ENCODE data around the gene GNS.
"Not testable (repeated sequence)": the region's sequence is repeated elsewhere in the genome, so short reads cannot be mapped to it uniquely, and the experiment has no call there.

The GNS gene

GRCh38 chr12:64780132-64780530 is 20.9 kb upstream of the GNS start:
- DNase-seq (ENCODE audit: low read depth in 2 of 3, low spot score in 2 of 3) = no peak

DNA sequence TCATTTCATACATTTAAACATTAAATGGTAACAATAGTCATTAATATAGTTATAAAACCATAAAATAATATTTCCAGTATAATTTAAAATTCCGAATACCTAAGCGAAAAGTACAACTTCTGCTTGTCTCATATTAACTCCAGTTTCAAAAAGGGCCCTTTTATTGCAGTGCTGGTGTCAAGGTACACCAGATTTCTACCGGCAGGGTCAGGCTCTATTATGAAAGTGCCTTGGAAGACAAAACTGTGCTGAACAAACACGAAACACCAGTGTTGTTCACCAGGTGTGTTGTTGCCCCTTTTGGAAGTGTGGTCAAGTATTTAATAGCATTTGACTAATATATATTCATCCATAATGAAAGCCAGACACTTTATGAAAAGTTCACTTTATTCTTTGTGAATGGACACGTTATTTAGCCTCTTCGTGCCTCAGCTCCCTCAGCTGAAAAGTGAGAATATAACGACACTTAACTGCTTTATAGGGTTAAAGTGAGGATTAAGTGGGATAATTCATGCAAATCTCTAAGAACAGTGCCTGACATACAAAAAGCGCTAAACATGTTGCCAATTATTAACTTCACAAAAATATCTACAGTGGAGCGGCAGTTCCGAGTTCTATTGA is 20.3 kb upstream of the GNS start:
- DNase-seq (ENCODE audit: low read depth in 2 of 3, low spot score in 2 of 3) = no peak

GRCh38 chr12:64775147-64775736 is 16.0 kb upstream of the GNS start:
- not testable (repeated sequence) for DNase-seq (ENCODE audit: low read depth in 2 of 3, low spot score in 2 of 3)

GRCh38 chr12:64773386-64773785 is 14.2 kb upstream of the GNS start:
- DNase-seq (ENCODE audit: low read depth in 2 of 3, low spot score in 2 of 3) = no peak

DNA sequence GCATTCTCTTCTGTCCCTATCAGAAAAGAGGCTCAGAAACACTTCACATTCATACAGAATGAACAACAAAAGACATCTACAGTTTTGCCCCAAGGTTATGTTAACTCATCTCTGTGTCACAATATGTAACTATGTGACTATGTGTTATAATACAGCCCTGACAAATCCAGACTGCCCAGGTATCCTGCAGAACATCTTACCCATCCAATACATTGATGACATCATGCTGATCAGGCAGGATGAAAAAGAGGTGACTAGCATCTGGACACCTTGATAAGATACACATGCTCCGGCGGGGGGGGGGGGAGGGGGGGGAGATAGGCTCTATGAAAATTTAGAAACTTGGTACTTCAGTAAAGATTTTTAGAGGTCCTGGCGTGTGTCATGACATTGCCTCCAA is 8.3 kb upstream of the GNS start:
- DNase-seq (ENCODE audit: low read depth in 2 of 3, low spot score in 2 of 3) = no peak

DNA sequence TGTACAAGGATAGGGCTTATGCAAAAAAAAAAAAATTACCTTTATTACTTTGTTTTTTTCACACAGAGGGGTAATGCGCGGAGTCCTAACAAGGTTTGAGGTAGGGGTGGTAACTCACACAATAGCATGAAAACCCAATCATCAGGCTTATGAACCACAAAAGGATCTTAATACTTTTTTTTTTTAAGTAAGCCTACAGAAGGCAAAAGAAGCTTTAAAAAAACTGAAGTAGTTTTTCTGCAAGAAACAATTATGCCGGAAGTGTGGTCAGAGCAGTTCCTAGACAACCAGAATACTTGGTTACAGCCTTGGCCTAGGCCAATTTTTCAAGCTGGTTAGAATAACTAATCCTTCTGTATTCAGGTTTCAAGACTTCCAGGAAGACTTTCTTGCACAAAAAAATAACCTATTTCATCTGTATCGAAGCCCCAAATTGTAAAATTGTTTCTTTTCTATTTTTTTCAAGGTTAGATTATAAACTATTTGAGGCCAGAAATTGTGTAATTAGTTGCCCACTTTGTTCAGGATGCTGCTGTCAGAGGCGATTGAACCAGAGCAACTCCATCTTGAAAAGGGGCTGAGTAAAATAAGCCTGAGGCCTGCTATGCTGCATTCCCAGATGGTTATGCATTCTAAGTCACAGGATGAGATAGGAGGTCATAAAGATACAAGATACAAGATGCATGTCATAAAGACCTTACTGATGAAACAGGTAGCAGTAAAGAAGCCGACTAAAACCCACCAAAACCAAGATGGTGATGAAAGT is 1.8 kb upstream of the GNS start:
- DNase-seq (ENCODE audit: low read depth in 2 of 3, low spot score in 2 of 3) = no peak

GRCh38 chr12:64757771-64758170 is 1.4 kb downstream of the GNS start:
- no peak for DNase-seq (ENCODE audit: low read depth in 2 of 3, low spot score in 2 of 3)

DNA sequence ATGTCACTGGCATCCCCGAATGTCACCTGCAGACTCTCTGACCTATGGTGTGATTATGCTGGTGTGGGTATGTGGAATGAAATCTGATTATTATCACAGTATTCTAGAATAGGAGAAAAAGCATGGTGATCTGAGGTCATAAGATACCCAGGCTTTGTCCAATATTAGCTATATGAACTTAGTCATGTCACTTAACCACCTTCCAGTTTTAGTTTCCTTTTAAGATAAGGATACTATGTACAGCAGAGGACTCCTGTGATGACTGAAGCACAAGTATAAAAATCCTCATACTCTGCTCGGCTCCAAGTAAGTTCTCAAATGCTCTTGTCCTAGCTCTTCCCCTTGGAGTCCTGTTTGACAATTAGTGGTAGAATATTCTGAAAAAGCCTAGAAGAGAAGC is 2.8 kb downstream of the GNS start:
- no peak for DNase-seq (ENCODE audit: low read depth in 2 of 3, low spot score in 2 of 3)

DNA sequence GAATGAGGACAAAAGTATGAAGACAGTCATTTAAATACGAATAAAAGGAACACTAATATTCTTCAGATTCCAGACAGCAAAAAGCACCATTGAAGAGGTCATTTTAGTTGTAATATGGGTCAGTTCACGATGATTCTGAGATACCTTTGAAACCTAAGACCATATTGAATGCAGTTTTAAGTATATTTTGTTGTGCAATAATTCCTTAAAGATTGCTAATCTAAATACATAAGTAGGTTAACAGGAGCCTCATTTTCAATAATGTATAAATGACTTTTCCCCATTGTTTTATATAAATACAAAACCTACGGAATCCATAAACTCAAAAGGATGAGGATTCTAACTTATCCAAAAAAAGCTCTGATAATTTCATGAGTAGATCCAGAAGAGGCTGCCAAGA is 5.8 kb downstream of the GNS start:
- no peak for DNase-seq (ENCODE audit: low read depth in 2 of 3, low spot score in 2 of 3)

DNA sequence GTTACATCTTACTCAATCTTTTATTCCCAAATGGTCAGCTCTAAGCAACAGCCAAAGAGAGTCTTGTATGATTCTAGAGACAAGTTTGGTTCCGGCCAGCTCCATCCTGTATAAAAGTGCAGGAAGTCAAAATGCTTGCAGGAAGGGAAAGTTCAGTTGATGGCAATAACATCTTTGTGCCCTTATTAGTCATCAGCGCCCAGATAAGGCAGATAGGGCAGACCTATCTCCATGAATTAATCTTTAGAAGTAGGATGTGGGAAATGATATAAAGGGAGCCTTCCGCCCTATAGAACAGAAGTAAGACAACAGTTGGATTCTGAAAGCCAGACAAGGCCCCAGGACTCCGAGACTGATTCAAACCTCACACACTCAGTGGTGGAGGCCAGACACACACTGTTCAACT is 6.4 kb downstream of the GNS start:
- DNase-seq (ENCODE audit: low read depth in 2 of 3, low spot score in 2 of 3) = no peak

DNA sequence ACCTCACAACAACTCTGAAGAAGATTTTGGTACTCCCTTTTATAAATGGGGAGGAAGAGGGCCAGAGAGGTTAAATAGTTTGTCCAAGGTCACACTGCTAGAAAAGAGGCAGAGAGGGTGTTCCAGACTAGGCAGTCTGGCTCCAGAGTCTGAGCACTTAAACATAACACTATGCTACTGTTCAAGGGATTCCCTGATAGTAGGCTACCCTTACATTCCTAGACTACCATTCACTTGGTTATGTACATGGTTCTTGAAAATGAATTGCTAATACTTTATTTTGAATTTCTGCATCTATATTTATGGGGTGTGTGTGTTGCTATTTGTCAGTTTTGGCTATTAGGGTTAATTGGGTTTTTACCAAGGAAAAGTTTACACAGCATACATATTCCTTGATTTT is 7.2 kb downstream of the GNS start:
- no peak for DNase-seq (ENCODE audit: low read depth in 2 of 3, low spot score in 2 of 3)

DNA sequence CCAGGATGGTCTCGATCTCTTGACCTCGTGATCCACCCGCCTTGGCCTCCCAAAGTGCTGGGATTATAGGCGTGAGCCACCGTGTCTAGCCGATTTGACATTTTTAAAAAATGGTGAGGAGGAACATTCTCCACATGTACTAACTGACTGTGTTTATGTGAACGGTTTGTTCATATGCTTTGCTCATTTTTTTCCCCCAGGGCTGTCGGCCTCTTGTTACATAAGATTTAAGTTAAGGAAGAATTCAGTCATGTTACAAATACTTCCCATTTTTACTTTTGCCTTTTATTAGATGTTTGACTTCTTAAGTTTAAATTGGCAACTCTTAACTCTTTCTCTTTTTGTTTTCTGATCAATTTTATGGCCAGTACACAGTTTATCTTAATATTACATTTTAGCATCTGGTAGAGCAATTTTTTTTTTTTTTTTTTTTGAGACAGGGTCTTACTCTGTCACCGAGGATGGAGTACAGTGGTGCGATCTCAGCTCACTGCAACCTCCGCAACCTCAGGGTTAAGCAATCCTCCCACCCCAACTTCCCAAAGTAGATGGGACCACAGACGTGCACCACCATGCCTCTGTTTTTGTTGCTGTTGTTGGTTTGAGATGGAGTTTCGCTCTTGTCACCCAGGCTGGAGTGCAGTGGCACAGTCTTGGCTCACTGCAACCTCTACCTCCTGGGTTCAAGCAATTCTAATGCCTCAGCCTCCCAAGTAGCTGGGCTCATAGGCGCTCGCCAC is 9.6 kb downstream of the GNS start:
- DNase-seq (ENCODE audit: low read depth in 2 of 3, low spot score in 2 of 3) = no peak

GRCh38 chr12:64747695-64748094 is 11.5 kb downstream of the GNS start:
- no peak for DNase-seq (ENCODE audit: low read depth in 2 of 3, low spot score in 2 of 3)

- no peak for DNase-seq (ENCODE audit: low read depth in 2 of 3, low spot score in 2 of 3)
Observed at GRCh38 chr12:64746663-64747062, 12.5 kb downstream of the GNS start.

GRCh38 chr12:64745980-64746379 is 13.2 kb downstream of the GNS start:
- DNase-seq (ENCODE audit: low read depth in 2 of 3, low spot score in 2 of 3) = no peak

- DNase-seq (ENCODE audit: low read depth in 2 of 3, low spot score in 2 of 3) = no peak
Observed at GRCh38 chr12:64745259-64745807, 13.9 kb downstream of the GNS start.

GRCh38 chr12:64744422-64745258 is 14.6 kb downstream of the GNS start:
- DNase-seq (ENCODE audit: low read depth in 2 of 3, low spot score in 2 of 3) = no peak

- DNase-seq (ENCODE audit: low read depth in 2 of 3, low spot score in 2 of 3) = no peak
Observed at GRCh38 chr12:64743206-64743605, 16.0 kb downstream of the GNS start.

- DNase-seq (ENCODE audit: low read depth in 2 of 3, low spot score in 2 of 3) = no peak
Observed at GRCh38 chr12:64742416-64742815, 16.8 kb downstream of the GNS start.

DNA sequence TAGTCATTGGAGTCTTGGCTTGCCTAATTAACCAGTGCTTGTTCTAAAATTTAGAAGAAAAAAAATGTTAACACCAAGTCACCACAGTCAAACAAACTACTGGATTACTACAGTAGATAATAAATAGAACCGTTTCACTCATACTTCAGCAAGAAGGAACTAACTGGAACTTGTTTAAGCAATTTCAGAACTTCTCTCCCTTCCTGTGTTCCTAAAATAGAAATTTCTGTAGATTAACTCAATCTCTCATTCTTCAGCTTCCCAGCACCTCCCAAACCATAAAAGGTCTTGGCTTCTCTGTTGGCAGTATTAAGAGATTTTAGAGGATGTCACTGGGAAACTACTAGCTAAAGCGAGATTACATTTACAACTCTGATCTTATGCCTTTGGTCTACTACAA is 18.6 kb downstream of the GNS start:
- DNase-seq (ENCODE audit: low read depth in 2 of 3, low spot score in 2 of 3) = no peak

DNA sequence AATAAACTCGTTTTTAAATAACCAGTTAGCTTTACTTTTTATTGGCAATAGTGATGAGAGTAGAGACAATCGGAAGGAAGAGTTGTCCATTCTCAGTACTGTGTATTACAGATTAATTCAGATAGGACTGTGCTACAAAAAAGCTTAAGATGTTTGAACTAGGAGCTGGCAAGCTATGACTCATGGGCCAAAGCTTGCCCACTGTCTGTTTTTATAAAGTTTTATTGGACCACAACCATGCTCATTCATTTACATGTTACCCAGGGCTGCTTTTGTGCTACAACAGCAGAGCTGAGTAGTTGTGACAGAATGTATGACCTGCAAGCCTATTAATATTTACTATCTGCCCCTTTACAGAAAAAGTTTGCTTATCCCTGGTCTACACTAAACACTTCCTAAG is 19.4 kb downstream of the GNS start:
- no peak for DNase-seq (ENCODE audit: low read depth in 2 of 3, low spot score in 2 of 3)

Data from activated CD8-positive, alpha-beta memory T cell treated with anti-CD3 and anti-CD28 coated beads for 48 hours (primary cell).